ENCODE results near the gene RUNDC3A. TPM values are rescaled to one million over a fixed set of nuclear protein-coding genes. Genes with fewer than 3 reads are reported as not detected.

The RUNDC3A gene
- total RNA-seq, 3 donors from 2014 or later (not counting 1 experiment from before 2014, with no cell fraction given): 0.31 to 0.48 TPM; not detected in 1

DNA sequence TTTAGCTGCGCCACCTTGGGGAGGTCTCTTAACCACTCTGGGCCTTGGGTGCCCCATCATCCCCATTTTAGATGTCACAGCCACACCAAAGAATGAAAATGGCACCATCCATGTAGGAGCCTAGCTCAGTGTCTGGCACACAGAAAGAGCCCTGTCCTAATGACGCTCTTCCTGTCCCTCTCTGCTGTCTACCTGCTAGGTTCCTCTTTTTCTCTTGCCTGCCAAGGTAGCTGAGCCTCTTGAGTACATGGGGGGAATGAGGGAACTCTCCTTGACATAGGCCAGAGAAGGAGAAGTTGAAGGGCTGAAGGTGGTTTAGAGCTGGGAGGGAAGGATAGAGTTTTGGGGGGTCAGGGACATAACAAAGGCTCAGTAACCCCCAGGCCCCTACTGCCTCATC lies 1.8 kb downstream of the RUNDC3A start:
- Histone ChIP-seq H3K27ac (ENCODE audit: low read length) (no peak overlapping the region), H3K36me3 (ENCODE audit: control insufficient read depth, insufficient read depth, low read length) (no peaks in the 10 kb centered on the region), H3K27me3 (ENCODE audit: control insufficient read depth, insufficient read depth, low read length) (peaks cover 29% of the 10 kb centered on the region), H3K4me3 (ENCODE audit: low read length) (no peak overlapping the region), H3K9me3 (ENCODE audit: control insufficient read depth, insufficient read depth, low read length) (no peaks in the 10 kb centered on the region), H3K4me1 (ENCODE audit: control insufficient read depth, insufficient read depth, low read length) (peaks cover 28% of the 10 kb centered on the region)
- Mint-ChIP-seq H3K4me3 (no peak overlapping the region), H3K4me1 (peaks cover 7 to 13% of the 10 kb centered on the region in 2 donors), H3K27me3 (ENCODE audit: low read depth in 2 of 2) (peaks cover 22 to 34% of the 10 kb centered on the region in 2 donors), H3K27ac (no peak overlapping the region), H3K9me3 (no peaks in the 10 kb centered on the region), H3K36me3 (no peaks in the 10 kb centered on the region)
- DNase-seq: no peak
- WGBS (ENCODE audit: insufficient coverage): 75% methylated on average over 2 of the region's 2 CpGs
- intact Hi-C loops (cut with micrococcal nuclease): no loop called here
- TF ChIP-seq, protein P1, sequence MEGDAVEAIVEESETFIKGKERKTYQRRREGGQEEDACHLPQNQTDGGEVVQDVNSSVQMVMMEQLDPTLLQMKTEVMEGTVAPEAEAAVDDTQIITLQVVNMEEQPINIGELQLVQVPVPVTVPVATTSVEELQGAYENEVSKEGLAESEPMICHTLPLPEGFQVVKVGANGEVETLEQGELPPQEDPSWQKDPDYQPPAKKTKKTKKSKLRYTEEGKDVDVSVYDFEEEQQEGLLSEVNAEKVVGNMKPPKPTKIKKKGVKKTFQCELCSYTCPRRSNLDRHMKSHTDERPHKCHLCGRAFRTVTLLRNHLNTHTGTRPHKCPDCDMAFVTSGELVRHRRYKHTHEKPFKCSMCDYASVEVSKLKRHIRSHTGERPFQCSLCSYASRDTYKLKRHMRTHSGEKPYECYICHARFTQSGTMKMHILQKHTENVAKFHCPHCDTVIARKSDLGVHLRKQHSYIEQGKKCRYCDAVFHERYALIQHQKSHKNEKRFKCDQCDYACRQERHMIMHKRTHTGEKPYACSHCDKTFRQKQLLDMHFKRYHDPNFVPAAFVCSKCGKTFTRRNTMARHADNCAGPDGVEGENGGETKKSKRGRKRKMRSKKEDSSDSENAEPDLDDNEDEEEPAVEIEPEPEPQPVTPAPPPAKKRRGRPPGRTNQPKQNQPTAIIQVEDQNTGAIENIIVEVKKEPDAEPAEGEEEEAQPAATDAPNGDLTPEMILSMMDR (IDR thresholded peaks at IDR 0.05): no peak
- ATAC-seq: no peak

DNA sequence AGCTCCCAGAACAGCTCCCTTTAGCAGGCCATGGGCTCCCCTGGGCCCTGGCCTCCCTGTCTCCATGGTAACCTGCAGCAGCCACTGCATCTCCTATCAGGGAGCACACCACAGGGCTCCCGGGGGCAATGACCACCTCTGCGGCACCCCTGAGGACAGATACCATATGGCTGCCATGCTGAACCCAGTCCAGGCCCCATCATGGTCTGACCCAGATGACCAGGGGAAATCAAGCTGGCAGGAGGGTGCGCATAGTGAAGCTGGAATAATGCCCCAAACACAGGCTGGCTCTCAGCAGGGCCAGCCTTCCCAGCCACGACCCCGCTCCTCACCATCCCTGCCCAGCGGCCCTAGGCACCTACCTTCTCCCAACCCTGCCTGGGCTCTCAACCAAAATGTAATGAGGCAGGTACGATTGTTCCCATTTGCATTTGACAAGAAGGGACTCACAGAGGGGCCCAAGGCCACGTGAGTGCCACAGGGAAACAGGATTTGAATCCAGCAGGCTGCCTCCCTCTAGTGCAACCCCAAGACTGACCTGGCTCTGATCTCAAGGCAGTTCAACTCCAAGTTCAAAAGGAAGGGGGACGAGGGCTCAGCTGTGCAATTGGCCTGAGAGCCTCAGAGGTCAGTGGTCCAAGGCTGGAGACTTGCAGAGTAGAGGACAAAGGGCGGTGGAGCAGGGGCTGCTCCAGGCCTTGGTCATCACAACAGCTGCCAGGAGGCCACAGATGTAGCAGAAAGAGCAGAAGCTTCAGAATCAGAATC lies 2.4 kb downstream of the RUNDC3A start:
- Histone ChIP-seq H3K4me3 (ENCODE audit: low read length) (no peak overlapping the region), H3K9me3 (ENCODE audit: control insufficient read depth, insufficient read depth, low read length) (no peaks in the 10 kb centered on the region), H3K4me1 (ENCODE audit: control insufficient read depth, insufficient read depth, low read length) (peaks cover 33% of the 10 kb centered on the region), H3K27me3 (ENCODE audit: control insufficient read depth, insufficient read depth, low read length) (peaks cover 30% of the 10 kb centered on the region), H3K36me3 (ENCODE audit: control insufficient read depth, insufficient read depth, low read length) (no peaks in the 10 kb centered on the region), H3K27ac (ENCODE audit: low read length) (no peak overlapping the region)
- H3K4me1 Mint-ChIP-seq: peaks cover 11 to 17% of the 10 kb centered on the region in 2 donors
- H3K4me3 Mint-ChIP-seq: peak overlapping the region; percentile 21
- H3K36me3 Mint-ChIP-seq: no peaks in the 10 kb centered on the region
- H3K27ac Mint-ChIP-seq: no peak overlapping the region
- H3K27me3 Mint-ChIP-seq (ENCODE audit: low read depth in 2 of 2): peaks cover 27 to 38% of the 10 kb centered on the region in 2 donors
- DNase-seq: no peak
- no peak for ATAC-seq
- 87% methylated on average over 10 of the region's 10 CpGs for WGBS (ENCODE audit: insufficient coverage)
- no peaks in the 10 kb centered on the region for H3K9me3 Mint-ChIP-seq
- intact Hi-C loops (cut with micrococcal nuclease): no loop called here
- TF ChIP-seq, protein P1 (IDR thresholded peaks at IDR 0.05): no peak

DNA sequence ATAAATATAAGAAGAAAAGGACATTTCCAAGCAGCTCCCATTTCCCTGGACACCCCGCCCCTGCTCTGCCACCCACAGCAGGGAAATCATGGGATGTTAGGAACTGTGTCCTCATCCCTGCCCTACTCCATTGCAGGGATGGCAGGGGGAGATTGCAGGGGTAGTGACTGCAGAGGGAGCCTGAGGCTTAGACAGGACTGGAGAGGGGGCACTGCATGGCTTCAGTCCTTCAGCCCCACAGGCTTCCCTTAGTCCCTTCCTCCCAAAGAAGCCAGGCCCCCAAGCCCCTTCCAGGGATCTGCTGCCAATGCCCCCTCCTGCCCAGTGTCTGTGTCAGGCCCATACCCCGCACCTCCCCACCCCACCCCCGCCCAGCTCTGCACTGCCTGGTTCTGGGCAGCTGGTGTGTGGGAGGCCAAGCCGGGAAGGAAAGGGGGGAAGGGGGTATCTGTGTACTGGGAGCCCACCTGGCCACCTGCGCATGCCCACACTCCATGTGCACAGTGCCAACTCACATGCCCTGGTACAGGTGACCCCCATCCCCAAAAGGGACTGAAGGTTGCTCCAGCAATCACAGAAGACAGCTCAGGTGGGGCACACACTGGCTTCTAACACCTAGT lies 3.3 kb downstream of the RUNDC3A start:
- H3K27me3 ChIP-seq (ENCODE audit: control insufficient read depth, insufficient read depth, low read length): peaks cover 35% of the 10 kb centered on the region
- Mint-ChIP-seq H3K27me3 (ENCODE audit: low read depth in 2 of 2) (peaks cover 29 to 43% of the 10 kb centered on the region in 2 donors), H3K36me3 (no peaks in the 10 kb centered on the region), H3K27ac (no peak overlapping the region), H3K4me1 (peaks cover 14 to 24% of the 10 kb centered on the region in 2 donors), H3K9me3 (no peaks in the 10 kb centered on the region), H3K4me3 (no peak overlapping the region)
- no peaks in the 10 kb centered on the region for H3K9me3 ChIP-seq (ENCODE audit: control insufficient read depth, insufficient read depth, low read length)
- peaks cover 33% of the 10 kb centered on the region for H3K4me1 ChIP-seq (ENCODE audit: control insufficient read depth, insufficient read depth, low read length)
- no peaks in the 10 kb centered on the region for H3K36me3 ChIP-seq (ENCODE audit: control insufficient read depth, insufficient read depth, low read length)
- no peak overlapping the region for H3K27ac ChIP-seq (ENCODE audit: low read length)
- WGBS (ENCODE audit: insufficient coverage): 88% methylated on average over 1 of the region's 5 CpGs
- no peak overlapping the region for H3K4me3 ChIP-seq (ENCODE audit: low read length)
- intact Hi-C loops (cut with micrococcal nuclease): no loop called here
- TF ChIP-seq, protein P1 (IDR thresholded peaks at IDR 0.05): no peak
- DNase-seq (no peak), ATAC-seq (no peak)
